ENCODE data around the gene TMEM8B. TPM values are rescaled to one million over a fixed set of nuclear protein-coding genes. Genes with fewer than 3 reads are reported as not detected.

TMEM8B gene
- polyA plus RNA-seq, 3 donors: 2.6 to 11.6 (median 3.8) TPM

DNA sequence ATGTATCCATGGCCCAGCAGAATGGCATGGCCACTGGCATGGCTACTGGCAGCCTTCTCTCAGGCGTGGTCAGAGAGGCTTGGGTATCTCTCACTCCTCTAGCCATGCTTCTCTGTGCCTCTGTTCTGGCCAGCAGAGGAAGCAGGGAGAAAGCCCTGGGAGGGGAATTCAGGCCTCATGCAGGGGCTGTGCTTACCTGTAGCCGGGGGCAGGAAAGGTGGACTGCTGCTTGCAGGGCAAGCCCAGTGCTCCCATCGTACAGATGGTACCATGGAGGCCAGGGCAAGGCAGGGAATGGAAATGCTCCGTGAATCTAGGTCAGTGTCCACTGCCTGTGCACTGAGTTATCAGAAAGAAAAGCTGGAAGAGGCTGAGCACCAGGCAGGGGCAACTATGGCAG is 38.5 kb downstream of the TMEM8B start:
- H3K27ac Mint-ChIP-seq: peak overlapping the region in 1 of 7 donors; percentile 69
- H4K20me1 ChIP-seq (ENCODE audit: insufficient read depth, low read length): no peaks in the 10 kb centered on the region

DNA sequence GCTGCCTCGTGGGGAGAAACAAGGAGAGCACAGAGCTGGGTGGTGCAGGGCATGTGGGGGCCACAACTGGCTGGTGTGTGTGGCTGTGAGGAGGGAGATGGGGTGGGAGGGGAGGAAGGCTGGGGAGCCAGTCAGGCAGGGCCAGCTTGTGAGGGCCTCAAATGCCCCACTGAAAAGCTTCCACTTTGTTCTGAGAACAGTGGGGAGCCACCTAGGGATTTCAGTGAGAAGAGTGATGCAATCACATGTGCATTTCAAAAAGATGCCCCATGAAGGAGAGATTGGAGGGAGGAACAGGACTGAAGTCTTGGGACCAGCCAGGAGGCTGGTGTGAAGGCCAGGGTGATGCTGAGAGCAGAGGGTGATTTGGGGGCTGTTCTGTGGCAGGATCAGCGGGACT is 39.9 kb downstream of the TMEM8B start:
- no peaks in the 10 kb centered on the region for H3K79me2 ChIP-seq (ENCODE audit: insufficient read depth, low read length)
- H3K9me3 ChIP-seq (replicated peaks in 1 of 2; ENCODE audit: control insufficient read depth in 1 of 2, insufficient read depth in 1 of 2, low read length in 2 of 2): no peaks in the 10 kb centered on the region
- H3K4me1 Mint-ChIP-seq: peaks cover 8% of the 10 kb centered on the region
- no peak overlapping the region for H3K4me3 ChIP-seq (replicated peaks in 1 of 3; ENCODE audit: low read depth in 2 of 3, low read length in 3 of 3)
- no peak overlapping the region for H3K4me3 Mint-ChIP-seq
- no peaks in the 10 kb centered on the region for H3K9me3 Mint-ChIP-seq
- intact Hi-C loops (cut with micrococcal nuclease): no loop called here
- WGBS (ENCODE audit: insufficient coverage): 88% methylated on average over 2 of the region's 2 CpGs
- H3K27me3 Mint-ChIP-seq (ENCODE audit: low read depth in 3 of 3): peaks cover 8 to 13% (median 13%) of the 10 kb centered on the region in 3 donors
- H3K27ac ChIP-seq (ENCODE audit: low read depth in 1 of 2, low read length in 2 of 2): no peak overlapping the region
- no peaks in the 10 kb centered on the region for H4K20me1 ChIP-seq (ENCODE audit: insufficient read depth, low read length)
- H3K27me3 ChIP-seq (ENCODE audit: control insufficient read depth in 2 of 2, insufficient read depth in 2 of 2, low read length in 2 of 2): no peaks in the 10 kb centered on the region
- no peak overlapping the region for H2AFZ ChIP-seq (ENCODE audit: insufficient read depth, low read depth, low read length, poor library complexity, severe bottlenecking)
- DNase-seq: no peak
- H3K27ac Mint-ChIP-seq: no peak overlapping the region
- no peaks in the 10 kb centered on the region for H3K4me1 ChIP-seq (ENCODE audit: control insufficient read depth in 1 of 2, insufficient read depth in 2 of 2, low read length in 2 of 2)
- H3K36me3 ChIP-seq (replicated peaks in 1 of 2; ENCODE audit: control insufficient read depth in 1 of 2, insufficient read depth in 2 of 2, low read length in 2 of 2): no peaks in the 10 kb centered on the region
- TF ChIP-seq, protein P1, sequence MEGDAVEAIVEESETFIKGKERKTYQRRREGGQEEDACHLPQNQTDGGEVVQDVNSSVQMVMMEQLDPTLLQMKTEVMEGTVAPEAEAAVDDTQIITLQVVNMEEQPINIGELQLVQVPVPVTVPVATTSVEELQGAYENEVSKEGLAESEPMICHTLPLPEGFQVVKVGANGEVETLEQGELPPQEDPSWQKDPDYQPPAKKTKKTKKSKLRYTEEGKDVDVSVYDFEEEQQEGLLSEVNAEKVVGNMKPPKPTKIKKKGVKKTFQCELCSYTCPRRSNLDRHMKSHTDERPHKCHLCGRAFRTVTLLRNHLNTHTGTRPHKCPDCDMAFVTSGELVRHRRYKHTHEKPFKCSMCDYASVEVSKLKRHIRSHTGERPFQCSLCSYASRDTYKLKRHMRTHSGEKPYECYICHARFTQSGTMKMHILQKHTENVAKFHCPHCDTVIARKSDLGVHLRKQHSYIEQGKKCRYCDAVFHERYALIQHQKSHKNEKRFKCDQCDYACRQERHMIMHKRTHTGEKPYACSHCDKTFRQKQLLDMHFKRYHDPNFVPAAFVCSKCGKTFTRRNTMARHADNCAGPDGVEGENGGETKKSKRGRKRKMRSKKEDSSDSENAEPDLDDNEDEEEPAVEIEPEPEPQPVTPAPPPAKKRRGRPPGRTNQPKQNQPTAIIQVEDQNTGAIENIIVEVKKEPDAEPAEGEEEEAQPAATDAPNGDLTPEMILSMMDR (IDR thresholded peaks at IDR 0.05): no peak
- no peak overlapping the region for H3K4me2 ChIP-seq (replicated peaks; ENCODE audit: extremely low read depth, low read length, poor library complexity, severe bottlenecking)
- no peak overlapping the region for H3K9ac ChIP-seq (ENCODE audit: insufficient read depth, low read length, poor library complexity, severe bottlenecking)
- H3K36me3 Mint-ChIP-seq: peaks cover 0 to 2% of the 10 kb centered on the region in 2 donors

More for the DNA sequence above, 38.5 kb downstream of the TMEM8B start:
- Histone ChIP-seq H2AFZ (ENCODE audit: insufficient read depth, low read depth, low read length, poor library complexity, severe bottlenecking) (no peak overlapping the region), H3K4me3 (replicated peaks in 1 of 3; ENCODE audit: low read depth in 2 of 3, low read length in 3 of 3) (no peak overlapping the region), H3K79me2 (ENCODE audit: insufficient read depth, low read length) (no peaks in the 10 kb centered on the region), H3K9ac (ENCODE audit: insufficient read depth, low read length, poor library complexity, severe bottlenecking) (no peak overlapping the region), H3K4me2 (replicated peaks; ENCODE audit: extremely low read depth, low read length, poor library complexity, severe bottlenecking) (no peak overlapping the region), H3K36me3 (replicated peaks in 1 of 2; ENCODE audit: control insufficient read depth in 1 of 2, insufficient read depth in 2 of 2, low read length in 2 of 2) (no peaks in the 10 kb centered on the region), H3K9me3 (replicated peaks in 1 of 2; ENCODE audit: control insufficient read depth in 1 of 2, insufficient read depth in 1 of 2, low read length in 2 of 2) (no peaks in the 10 kb centered on the region), H3K27me3 (ENCODE audit: control insufficient read depth in 2 of 2, insufficient read depth in 2 of 2, low read length in 2 of 2) (peaks cover 0 to 9% of the 10 kb centered on the region in 2 donors), H3K4me1 (ENCODE audit: control insufficient read depth in 1 of 2, insufficient read depth in 2 of 2, low read length in 2 of 2) (no peaks in the 10 kb centered on the region), H3K27ac (ENCODE audit: low read depth in 1 of 2, low read length in 2 of 2) (no peak overlapping the region)
- no peaks in the 10 kb centered on the region for H3K9me3 Mint-ChIP-seq
- H3K36me3 Mint-ChIP-seq: peaks cover 0 to 2% of the 10 kb centered on the region in 2 donors
- 86% methylated on average over 4 of the region's 4 CpGs for WGBS (ENCODE audit: insufficient coverage)
- H3K4me1 Mint-ChIP-seq: peaks cover 7% of the 10 kb centered on the region
- intact Hi-C loops (cut with micrococcal nuclease): no loop called here
- DNase-seq: no peak
- no peak overlapping the region for H3K4me3 Mint-ChIP-seq
- TF ChIP-seq, protein P1 (IDR thresholded peaks at IDR 0.05): no peak
- peaks cover 11 to 20% (median 15%) of the 10 kb centered on the region in 3 donors for H3K27me3 Mint-ChIP-seq (ENCODE audit: low read depth in 3 of 3)
